HG03095 (cell line): ENCODE measurements around the gene ARPC5.
A peak's percentile ranks its signal among the peaks of the same experiment; 100 is the strongest.
"Not testable (repeated sequence)": the region's sequence is repeated elsewhere in the genome, so short reads cannot be mapped to it uniquely, and the experiment has no call there.

Experiments
- ATAC-seq: cut with Tn5 transposase; IDR thresholded peaks from one replicate; pipeline ENCODE4 v1.9.1; 2021; ENCODE audit warnings: moderate library complexity; ENCODE audit not compliant: unreplicated experiment

ARPC5 gene

GRCh38 chr1:183646776-183647175 is 11.2 kb upstream of the ARPC5 start:
- no peak for ATAC-seq

- no peak for ATAC-seq
These were observed 9.9 kb upstream of the ARPC5 start for GRCh38 chr1:183645531-183645930.

- no peak for ATAC-seq
These were observed 6.6 kb upstream of the ARPC5 start for GRCh38 chr1:183642166-183642565.

GRCh38 chr1:183640193-183640592 is 4.6 kb upstream of the ARPC5 start:
- ATAC-seq = no peak

GRCh38 chr1:183638649-183639387 is 3.2 kb upstream of the ARPC5 start:
- ATAC-seq = no peak

GRCh38 chr1:183636783-183637182 is 1.2 kb upstream of the ARPC5 start:
- no peak for ATAC-seq

GRCh38 chr1:183636334-183636682 is 725 bp upstream of the ARPC5 start:
- ATAC-seq = no peak

- peak; percentile 7 for ATAC-seq
These were observed 431 bp downstream of the ARPC5 start for GRCh38 chr1:183635099-183635605.

GRCh38 chr1:183634429-183635065 is 1.0 kb downstream of the ARPC5 start:
- ATAC-seq = no peak

GRCh38 chr1:183633676-183634343 is 1.8 kb downstream of the ARPC5 start:
- ATAC-seq = peak; percentile 45

GRCh38 chr1:183632964-183633363 is 2.6 kb downstream of the ARPC5 start:
- no peak for ATAC-seq

- ATAC-seq = no peak
These were observed 3.5 kb downstream of the ARPC5 start for GRCh38 chr1:183632114-183632513.

GRCh38 chr1:183630748-183631147 is 4.8 kb downstream of the ARPC5 start:
- ATAC-seq = no peak

GRCh38 chr1:183628537-183628936 is 7.0 kb downstream of the ARPC5 start:
- no peak for ATAC-seq

- not testable (repeated sequence) for ATAC-seq
These were observed 9.3 kb downstream of the ARPC5 start for GRCh38 chr1:183626236-183626635.

- ATAC-seq = peak; percentile 91
These were observed 12.4 kb downstream of the ARPC5 start for GRCh38 chr1:183622884-183623785.

- ATAC-seq = no peak
These were observed 13.6 kb downstream of the ARPC5 start for GRCh38 chr1:183622013-183622412.

GRCh38 chr1:183620311-183620710 is 15.3 kb downstream of the ARPC5 start:
- ATAC-seq = no peak

GRCh38 chr1:183619781-183620180 is 15.8 kb downstream of the ARPC5 start:
- no peak for ATAC-seq

GRCh38 chr1:183618202-183618601 is 17.4 kb downstream of the ARPC5 start:
- not testable (repeated sequence) for ATAC-seq

GRCh38 chr1:183612975-183613374 is 22.6 kb downstream of the ARPC5 start:
- not testable (repeated sequence) for ATAC-seq
